Cardiac atrium fibroblast (primary cell): ENCODE measurements around the gene CLDN7. TPM values are rescaled to one million over a fixed set of nuclear protein-coding genes. Genes with fewer than 3 reads are reported as not detected.

Experiments used
- total RNA-seq: library from RNA; depleted of rRNA; stranded (reverse); fragments of >200 nt; gene quantifications from 2 replicates; pipeline ENCODE4 v1.2.3, GENCODE V29; 2015

The CLDN7 gene, protein sequence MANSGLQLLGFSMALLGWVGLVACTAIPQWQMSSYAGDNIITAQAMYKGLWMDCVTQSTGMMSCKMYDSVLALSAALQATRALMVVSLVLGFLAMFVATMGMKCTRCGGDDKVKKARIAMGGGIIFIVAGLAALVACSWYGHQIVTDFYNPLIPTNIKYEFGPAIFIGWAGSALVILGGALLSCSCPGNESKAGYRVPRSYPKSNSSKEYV
- 0.16 and 2.0 TPM in 2 replicates for total RNA-seq

DNA sequence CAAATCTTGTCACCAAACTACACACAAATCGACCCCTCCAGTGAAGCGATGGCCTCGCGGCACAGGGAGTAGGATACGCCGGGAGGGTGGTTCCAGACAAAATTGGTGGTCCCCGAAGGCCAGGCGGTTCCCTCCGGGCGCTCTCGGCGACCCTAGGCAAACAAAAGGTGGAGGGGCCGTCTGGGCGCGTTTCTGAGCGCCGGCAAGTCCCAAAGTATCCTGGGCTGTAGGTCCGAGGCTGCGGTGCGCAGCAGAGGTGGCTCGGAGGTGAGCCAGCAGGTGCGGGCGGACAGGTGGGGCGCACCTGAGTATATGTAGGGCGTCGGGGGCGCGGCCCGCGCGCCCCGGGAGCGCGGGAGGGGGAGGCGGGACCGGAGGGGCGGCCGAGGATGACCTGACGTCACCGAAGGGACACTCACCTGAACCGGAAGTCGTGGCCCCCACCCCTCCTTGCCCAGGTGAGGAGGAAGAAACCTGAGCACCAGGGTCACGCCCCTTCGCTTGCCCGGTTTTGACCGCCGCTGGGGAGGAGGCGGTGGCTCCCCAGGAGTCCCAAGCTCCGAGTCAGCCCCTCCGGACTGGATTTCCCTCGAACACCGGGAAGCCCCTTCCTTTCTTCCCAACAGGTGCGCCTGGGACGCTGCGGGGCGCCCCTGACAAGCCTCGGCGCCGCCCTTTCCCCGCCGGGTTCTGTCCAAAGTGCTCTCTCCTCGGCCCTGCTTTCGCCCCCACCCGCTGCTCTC lies at the start of gene CLDN7:
TSS of gene CLDN7 (minus strand) at position 287 of the 743 bp plus-strand sequence. CDS start 435 bp downstream, outside the sequence.

DNA sequence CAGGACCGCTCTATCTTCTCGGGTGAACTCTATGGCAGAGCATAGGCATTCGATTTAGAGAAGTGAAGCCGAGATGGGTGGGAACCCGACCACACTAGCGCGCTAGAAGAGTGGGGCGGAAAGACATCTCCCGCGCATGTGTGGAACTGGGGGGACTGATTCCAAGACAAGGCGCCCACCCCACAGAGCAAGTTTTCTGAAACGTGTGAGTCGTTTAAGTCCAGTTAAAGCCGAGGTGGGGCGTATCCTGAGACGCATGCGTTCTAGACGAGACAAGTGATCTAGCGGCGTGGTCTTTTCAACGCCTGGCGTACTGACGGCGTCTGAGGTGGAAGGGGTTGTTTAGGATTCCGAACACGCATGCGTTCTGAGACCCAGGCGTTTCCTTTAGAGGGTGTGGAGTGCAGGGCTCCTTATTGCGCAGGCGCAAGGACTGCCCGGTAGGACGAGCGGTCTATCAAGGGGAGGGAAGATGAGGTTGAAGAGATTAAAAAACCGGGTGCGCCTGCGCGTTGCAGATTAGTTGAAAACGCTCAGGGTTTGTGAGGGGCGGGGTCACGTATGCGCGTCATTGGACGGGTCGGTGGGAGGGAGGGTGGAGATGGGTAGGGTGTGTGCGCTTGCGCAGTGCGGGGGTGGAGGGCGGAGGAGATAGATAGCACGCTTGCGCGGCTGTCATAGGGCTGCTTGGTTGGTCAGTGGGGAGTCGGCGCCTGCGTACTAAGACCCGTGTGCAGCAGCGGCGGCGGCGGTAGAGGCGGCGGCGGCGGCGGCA lies 44.8 kb upstream of the CLDN7 start, which contains the start of gene EIF5A:
TSS of gene EIF5A (plus strand) at position 718 of the 775 bp plus-strand sequence. CDS start 2,008 bp downstream, outside the sequence.

DNA sequence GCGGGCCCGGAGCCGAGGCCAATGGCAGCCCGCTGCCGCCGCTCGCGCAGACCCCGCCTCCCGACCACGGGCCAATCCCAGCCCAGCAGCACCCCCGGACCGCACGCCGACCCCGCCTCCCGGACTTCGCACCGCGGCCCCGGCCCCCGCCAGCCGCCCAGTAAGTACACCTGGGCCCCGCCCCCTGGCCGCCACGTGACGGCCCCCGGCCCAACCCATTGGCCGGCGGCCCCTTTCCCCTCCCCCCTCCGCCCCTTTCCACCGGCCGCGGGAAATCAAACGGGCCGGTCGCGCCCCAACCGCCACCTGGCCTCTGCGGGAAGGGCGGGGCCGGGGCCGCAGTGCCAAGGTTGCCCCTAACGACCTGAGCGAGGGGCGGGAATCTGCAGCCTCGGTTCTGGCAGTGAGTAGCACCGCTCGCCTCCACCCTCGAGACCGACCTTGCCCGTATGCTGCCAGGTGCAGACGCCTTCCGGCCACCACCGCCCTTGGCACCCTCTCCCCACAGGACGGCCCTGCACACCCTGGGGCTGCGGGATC lies 32.4 kb upstream of the CLDN7 start, which contains the start of gene YBX2:
TSS of gene YBX2 (minus strand) at position 26 of the 540 bp plus-strand sequence. CDS start 139 bp downstream, outside the sequence.

DNA sequence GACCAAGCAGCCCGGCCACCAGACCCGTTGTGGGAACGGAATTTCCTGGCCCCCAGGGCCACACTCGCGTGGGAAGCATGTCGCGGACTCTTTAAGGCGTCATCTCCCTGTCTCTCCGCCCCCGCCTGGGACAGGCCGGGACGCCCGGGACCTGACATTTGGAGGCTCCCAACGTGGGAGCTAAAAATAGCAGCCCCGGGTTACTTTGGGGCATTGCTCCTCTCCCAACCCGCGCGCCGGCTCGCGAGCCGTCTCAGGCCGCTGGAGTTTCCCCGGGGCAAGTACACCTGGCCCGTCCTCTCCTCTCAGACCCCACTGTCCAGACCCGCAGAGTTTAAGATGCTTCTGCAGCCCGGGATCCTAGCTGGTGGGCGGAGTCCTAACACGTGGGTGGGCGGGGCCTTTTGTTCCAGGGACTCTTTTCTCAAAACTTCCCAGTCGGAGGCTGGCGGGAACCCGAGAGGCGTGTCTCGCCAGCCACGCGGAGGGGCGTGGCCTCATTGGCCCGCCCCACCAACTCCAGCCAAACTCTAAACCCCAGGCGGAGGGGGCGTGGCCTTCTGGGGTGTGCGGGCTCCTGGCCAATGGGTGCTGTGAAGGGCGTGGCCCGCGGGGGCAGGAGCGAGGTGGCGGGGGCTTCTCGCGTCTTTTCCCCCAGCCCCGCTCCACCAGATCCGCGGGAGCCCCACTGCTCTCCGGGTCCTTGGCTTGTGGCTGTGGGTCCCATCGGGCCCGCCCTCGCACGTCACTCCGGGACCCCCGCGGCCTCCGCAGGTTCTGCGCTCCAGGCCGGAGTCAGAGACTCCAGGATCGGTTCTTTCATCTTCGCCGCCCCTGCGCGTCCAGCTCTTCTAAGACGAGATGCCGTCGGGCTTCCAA lies 19.0 kb upstream of the CLDN7 start, which contains the start of gene SLC2A4:
TSS of gene SLC2A4 (plus strand) at position 645 of the 879 bp plus-strand sequence. CDS start at position 862, 217 bp downstream.

DNA sequence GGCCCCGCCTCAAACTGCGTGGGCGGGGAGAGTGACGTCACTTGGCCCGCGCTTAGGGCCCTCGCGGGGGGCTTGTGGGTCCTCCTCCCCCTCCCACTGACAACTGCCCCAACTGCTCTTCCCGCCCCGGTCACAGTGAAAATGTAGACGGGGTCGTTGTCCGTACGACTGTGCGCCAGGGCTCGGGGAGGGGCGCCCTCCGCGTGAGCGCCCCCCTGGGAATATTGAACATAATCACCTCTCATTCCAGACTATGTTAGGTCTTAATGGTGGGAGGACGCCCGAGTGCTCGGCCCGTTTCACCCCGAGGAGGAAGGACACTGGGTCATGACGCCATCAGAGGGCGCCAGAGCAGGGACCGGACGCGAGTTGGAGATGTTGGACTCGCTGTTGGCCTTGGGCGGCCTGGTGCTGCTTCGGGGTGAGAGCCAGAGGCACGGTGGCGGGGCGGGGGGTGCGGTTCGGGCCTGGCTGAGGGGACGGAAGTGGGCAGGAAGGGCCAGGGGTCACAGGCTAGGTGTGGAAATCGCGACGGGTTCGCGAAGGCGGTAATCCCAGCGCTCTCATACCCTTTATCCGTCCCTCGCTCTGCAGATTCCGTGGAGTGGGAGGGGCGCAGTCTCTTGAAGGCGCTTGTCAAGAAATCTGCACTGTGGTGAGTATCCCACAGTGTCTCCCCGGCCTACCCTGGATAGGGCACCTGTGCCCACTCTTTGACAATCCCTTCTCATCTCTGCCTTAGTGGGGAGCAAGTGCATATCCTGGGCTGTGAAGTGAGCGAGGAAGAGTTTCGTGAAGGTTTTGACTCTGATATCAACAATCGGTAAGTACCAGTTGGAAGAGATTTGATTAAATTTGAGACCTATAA lies 9.9 kb downstream of the CLDN7 start, which contains the start of gene ELP5:
TSS of gene ELP5 (plus strand) at position 40 of the 868 bp plus-strand sequence. CDS start at position 376, 336 bp downstream.

DNA sequence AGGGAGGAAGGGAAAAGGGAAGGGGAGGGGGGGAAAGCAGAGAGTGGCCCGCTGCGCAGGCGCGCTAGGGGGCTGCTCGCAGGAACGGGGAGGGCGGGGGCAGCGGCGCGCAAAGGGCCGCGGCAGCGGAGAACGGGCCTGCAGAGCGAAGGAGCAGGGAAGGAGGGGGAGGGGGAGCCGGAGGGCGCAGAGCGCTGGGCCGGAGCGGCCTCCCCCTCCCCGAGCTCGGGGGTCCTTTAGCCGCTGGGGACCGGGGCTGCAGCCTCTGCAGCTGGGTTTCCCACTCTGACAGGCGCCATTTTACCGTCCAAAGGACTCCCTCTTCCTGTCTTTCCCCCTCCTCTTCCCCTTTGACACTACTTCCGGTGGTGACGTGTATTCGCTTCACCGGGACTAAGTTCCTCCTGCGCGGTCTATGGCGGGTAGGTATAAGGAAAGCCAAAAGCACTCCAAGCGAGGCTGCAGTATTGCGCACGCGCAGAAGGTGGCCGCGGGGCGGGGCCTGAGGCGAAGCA lies 10.6 kb downstream of the CLDN7 start, which contains the start of gene CTDNEP1:
TSS of gene CTDNEP1 (minus strand) at position 74 of the 515 bp plus-strand sequence. CDS start 438 bp downstream, outside the sequence.

DNA sequence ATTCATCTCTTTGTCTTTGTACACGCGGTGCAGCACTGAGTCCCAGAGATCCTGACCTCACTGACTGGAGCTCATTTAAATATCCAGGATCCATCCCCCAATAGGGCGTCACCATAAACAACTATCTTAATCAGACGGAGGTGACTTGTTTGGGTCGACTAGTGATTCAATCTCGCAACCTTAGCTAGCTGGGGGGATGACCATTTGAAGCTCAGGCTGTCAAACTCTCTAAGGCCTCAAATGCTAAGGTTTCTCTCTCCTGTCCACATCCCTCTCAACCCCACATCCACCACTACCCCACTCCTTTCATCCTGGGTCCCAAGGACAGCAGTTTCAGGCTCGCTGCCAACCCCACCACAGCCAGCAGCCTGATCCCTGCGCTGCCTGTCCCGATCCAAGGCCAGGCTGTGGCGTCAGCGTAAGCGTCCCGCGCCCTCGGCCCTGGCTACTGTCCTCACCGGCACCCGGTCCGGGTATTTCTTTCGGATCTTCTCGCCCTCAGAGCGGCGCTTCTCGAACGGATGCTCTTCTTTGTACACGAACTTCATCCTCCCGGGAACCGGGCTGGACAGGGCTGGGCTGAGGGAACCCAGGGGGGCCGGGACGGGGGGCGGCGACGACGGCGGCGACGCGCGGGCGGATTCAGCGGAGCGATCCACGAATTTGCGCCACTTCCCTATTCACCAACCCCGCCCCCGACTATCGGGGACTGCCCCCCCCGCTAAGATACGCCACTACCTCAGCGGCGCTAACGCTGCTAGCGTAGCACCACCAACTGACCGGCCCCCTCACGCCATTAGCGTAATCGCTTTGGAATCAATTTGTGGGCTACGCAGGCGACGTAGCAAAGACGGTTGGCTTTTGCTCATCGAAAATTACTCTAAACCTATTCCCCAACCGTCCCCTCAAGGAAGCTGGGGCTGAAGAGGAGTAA lies 20.2 kb downstream of the CLDN7 start, which contains the start of gene GABARAP:
TSS of gene GABARAP (minus strand) at position 667 of the 934 bp plus-strand sequence. CDS start at position 548, 119 bp downstream.

DNA sequence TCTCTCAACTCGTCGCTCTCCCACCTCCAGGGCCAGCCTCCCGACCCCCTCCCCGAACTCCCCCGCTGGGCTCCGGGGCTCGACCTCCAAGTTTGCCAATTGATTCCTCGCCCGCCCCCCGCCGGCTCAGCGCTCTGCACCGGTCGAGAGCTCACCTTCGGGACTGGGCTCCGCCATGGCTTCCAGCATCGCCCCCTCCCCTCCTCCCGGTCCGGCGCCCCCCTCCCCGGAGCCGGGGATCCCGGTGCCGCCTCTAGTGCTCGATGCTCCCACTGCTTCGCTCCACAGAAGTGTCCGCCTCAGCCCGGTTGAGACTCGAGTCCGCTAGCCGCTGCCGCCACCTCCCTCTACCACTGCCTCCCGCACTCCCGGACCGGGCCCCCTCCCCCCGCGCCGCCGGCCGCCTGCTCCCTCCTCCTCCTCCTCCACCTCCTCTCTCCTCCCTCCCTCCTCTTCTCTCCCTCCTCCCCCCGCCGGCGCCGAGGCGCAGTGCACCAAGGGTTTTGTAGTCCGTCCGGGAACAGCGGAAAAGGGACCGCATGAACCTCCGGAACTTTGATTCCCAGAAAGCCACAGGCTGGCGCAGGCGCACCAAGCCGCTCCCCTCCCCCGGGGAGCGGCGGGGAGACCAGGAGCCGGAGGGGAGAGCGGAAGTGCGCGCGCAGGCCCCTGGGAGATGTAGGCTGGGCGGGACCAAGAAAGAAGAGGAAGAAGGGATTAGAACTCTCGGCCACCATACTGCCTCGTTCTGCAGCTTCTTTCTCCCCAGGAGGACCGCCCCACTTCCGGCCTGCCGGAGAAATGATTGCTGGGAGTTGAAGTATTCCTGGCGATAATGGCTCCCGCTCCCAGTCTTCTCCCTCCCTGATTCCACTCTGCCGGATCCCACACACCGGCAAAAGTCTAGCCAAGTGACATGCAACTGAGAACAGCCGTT lies 22.9 kb downstream of the CLDN7 start, which contains the start of gene PHF23:
TSS of gene PHF23 (minus strand) at position 367 of the 937 bp plus-strand sequence. CDS start at position 189, 178 bp downstream.

DNA sequence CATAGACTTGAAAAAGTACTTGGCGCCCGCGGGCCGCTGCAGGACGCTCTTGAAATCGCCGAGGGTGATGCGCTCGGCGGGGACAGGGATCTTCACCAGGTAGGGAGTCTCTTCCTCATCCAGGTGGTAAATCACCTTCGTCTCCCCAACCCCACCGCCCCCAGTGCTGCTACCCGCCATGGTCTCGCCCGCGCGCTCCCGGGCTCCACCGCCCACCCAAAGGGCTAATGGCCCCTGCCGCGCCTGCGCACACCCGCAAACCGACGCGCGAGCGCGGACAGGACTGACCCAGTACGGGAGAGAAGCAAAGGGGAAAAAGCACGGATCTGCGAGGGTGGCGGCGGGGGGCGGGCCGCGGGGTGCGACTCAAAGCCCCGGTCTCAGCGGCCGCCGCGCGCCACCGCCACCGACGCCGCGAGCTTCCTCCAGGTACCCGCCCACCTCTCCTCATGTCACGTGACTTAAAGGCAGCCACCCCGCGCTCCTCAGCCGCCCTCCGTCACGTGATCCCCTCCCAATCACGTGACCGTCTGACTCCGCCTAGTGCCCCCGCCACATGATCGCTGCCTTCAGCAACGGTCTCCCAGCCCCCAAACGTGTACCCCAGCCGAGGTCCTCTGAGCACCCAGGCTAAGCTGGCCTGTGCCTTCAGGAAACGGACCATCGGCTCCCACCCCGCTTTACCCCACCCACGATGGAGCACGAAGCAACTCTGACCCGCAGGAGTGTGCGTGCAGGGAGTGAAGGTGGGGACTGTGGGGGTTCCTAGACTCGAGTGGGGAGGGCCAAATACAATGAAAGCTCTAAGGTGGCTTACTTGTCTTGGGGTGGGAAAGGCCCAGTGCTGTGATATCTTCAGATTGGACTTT lies 28.0 kb downstream of the CLDN7 start, which contains the start of gene DVL2:
TSS of gene DVL2 (minus strand) at position 435 of the 869 bp plus-strand sequence. CDS start at position 180, 255 bp downstream.

DNA sequence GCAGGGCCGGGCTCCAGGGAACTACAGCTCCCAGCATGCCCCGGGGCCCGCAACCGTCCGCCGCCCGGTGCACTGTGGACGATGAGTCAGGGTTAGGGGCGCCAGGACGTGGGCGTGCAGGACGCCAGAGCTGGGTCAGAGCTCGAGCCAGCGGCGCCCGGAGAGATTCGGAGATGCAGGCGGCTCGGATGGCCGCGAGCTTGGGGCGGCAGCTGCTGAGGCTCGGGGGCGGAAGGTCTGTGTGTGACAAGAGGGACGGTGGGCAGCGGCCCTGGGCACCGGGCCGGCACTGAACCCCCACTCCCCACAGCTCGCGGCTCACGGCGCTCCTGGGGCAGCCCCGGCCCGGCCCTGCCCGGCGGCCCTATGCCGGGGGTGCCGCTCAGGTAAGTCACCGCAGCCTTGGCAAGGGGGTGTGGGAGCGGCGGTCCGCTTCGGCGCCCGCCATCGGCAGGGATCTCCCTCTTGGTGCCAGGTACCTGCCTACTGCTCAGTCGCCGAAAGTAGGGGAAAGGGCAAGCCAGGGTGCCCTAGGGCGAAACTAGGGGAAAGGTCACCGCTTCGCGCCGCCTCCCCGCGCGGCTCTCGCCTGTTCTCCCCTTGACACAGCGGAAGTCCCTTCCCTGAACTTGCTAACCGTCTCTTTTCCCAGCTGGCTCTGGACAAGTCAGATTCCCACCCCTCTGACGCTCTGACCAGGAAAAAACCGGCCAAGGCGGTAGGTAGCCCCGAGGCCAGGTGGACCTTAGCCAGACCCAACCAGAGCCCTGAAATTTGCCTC lies 42.3 kb downstream of the CLDN7 start, which contains the start of the genes ACADVL and DLG4:
TSS of gene ACADVL (plus strand) at position 127 of the 781 bp plus-strand sequence. CDS start at position 174, 47 bp downstream.
TSS of gene DLG4 (minus strand) at position 25 of the 781 bp plus-strand sequence.

Other genes with a start within 250 kb of the CLDN7 start
- 237 and 238 TPM in 2 replicates for gene RNASEK, start 249.9 kb downstream of the CLDN7 start, total RNA-seq
- 0.90 and 4.7 TPM in 2 replicates for gene BCL6B, start 239.4 kb downstream of the CLDN7 start, total RNA-seq
- gene SLC16A13, start 226.5 kb downstream of the CLDN7 start, total RNA-seq = 0.90 and 1.1 TPM in 2 replicates
- gene SLC16A11, start 218.4 kb downstream of the CLDN7 start, total RNA-seq = not detected in 2 replicates
- not detected in 2 replicates for gene CLEC10A, start 182.2 kb downstream of the CLDN7 start, total RNA-seq
- not detected in 2 replicates for gene ASGR2, start 147.7 kb downstream of the CLDN7 start, total RNA-seq
- gene ASGR1, start 83.1 kb downstream of the CLDN7 start, total RNA-seq = 0.18 and 1.1 TPM in 2 replicates
- 17.3 and 17.7 TPM in 2 replicates for gene DLG4, start 42.6 kb downstream of the CLDN7 start, total RNA-seq
- 559 and 643 TPM in 2 replicates for gene ACADVL, start 42.5 kb downstream of the CLDN7 start, total RNA-seq
- gene DVL2, start 28.0 kb downstream of the CLDN7 start, total RNA-seq = 33.4 and 33.9 TPM in 2 replicates
- 41.3 and 81.2 TPM in 2 replicates for gene PHF23, start 23.0 kb downstream of the CLDN7 start, total RNA-seq
- 160 and 299 TPM in 2 replicates for gene GABARAP, start 20.0 kb downstream of the CLDN7 start, total RNA-seq
- gene CTDNEP1, start 10.7 kb downstream of the CLDN7 start, total RNA-seq = 65.3 and 66.3 TPM in 2 replicates
- 22.5 and 28.7 TPM in 2 replicates for gene ELP5, start 10.3 kb downstream of the CLDN7 start, total RNA-seq
- 0.18 TPM in 1 of 2 replicates, not detected in the other for gene SLC2A4, start 19.2 kb upstream of the CLDN7 start, total RNA-seq
- not detected in 2 replicates for gene YBX2, start 32.2 kb upstream of the CLDN7 start, total RNA-seq
- 521 and 571 TPM in 2 replicates for gene EIF5A, start 45.1 kb upstream of the CLDN7 start, total RNA-seq
- 35.7 and 67.1 TPM in 2 replicates for gene GPS2, start 52.9 kb upstream of the CLDN7 start, total RNA-seq
- gene NEURL4, start 66.9 kb upstream of the CLDN7 start, total RNA-seq = 10.8 and 15.7 TPM in 2 replicates
- gene ACAP1, start 74.1 kb upstream of the CLDN7 start, total RNA-seq = not detected in 2 replicates
- gene KCTD11, start 89.7 kb upstream of the CLDN7 start, total RNA-seq = 14.9 and 20.6 TPM in 2 replicates
- not detected in 2 replicates for gene TMEM95, start 92.7 kb upstream of the CLDN7 start, total RNA-seq
- under 0.01 and 0.18 TPM in 2 replicates for gene TNK1, start 118.6 kb upstream of the CLDN7 start, total RNA-seq
- gene PLSCR3, start 132.0 kb upstream of the CLDN7 start, total RNA-seq = 62.9 and 82.3 TPM in 2 replicates
- gene TMEM256, start 141.6 kb upstream of the CLDN7 start, total RNA-seq = 147 and 158 TPM in 2 replicates
- gene NLGN2, start 145.4 kb upstream of the CLDN7 start, total RNA-seq = 7.8 and 12.5 TPM in 2 replicates
- not detected in 2 replicates for gene SPEM1, start 157.8 kb upstream of the CLDN7 start, total RNA-seq
- not detected in 2 replicates for gene SPEM2, start 163.1 kb upstream of the CLDN7 start, total RNA-seq
- gene SPEM3, start 166.4 kb upstream of the CLDN7 start, total RNA-seq = not detected in 2 replicates
- 2.9 and 3.8 TPM in 2 replicates for gene TMEM102, start 173.0 kb upstream of the CLDN7 start, total RNA-seq
- gene FGF11, start 177.0 kb upstream of the CLDN7 start, total RNA-seq = 1.8 and 3.4 TPM in 2 replicates
- 6.9 and 8.3 TPM in 2 replicates for gene CHRNB1, start 182.6 kb upstream of the CLDN7 start, total RNA-seq
- 20.4 and 27.2 TPM in 2 replicates for gene ZBTB4, start 217.2 kb upstream of the CLDN7 start, total RNA-seq
- gene SLC35G6, start 219.0 kb upstream of the CLDN7 start, total RNA-seq = not detected in 2 replicates
- 57.0 and 69.2 TPM in 2 replicates for gene POLR2A, start 221.9 kb upstream of the CLDN7 start, total RNA-seq